22Rv1 (cell line): Measurements from ENCODE around the gene PPP6R1.

Experiments used
- H3K27ac ChIP-seq: fragments of 450-650 bp; 2 replicates; pipeline ENCODE4 v1.5.1; 2017
- CTCF ChIP-seq: fragments of 450-650 bp; IDR thresholded peaks from 2 replicates; pipeline ENCODE4 v1.5.1; 2017; ENCODE audit warnings: mild to moderate bottlenecking
- ZFX ChIP-seq: fragments of 450-650 bp; IDR thresholded peaks from 2 replicates; pipeline ENCODE4 v1.6.1; 2017; ENCODE audit warnings: antibody characterized with exemption, borderline replicate concordance

The PPP6R1 gene

GRCh38 chr19:55189403-55189835 is 69.4 kb downstream of the PPP6R1 start:
- no peak for TF ChIP-seq CTCF
- TF ChIP-seq ZFX: no peak
- no peak overlapping the region for H3K27ac ChIP-seq

GRCh38 chr19:55188625-55189024 is 70.2 kb downstream of the PPP6R1 start:
- no peak overlapping the region for H3K27ac ChIP-seq
- no peak for TF ChIP-seq ZFX
- no peak for TF ChIP-seq CTCF

GRCh38 chr19:55186080-55186479 is 72.7 kb downstream of the PPP6R1 start:
- no peak overlapping the region for H3K27ac ChIP-seq
- TF ChIP-seq ZFX: no peak
- no peak for TF ChIP-seq CTCF

GRCh38 chr19:55181740-55182139 is 77.1 kb downstream of the PPP6R1 start:
- no peak for TF ChIP-seq CTCF
- no peak for TF ChIP-seq ZFX

More at GRCh38 chr19:55181740-55182139, 77.1 kb downstream of the PPP6R1 start:
- H3K27ac ChIP-seq: no peak overlapping the region
